Measurements from ENCODE around the gene NKTR. TPM values are rescaled to one million over a fixed set of nuclear protein-coding genes. Genes with fewer than 3 reads are reported as not detected.

The NKTR gene
- total and polyA plus RNA-seq, 2 experiments from 2014 or later = 26.0 to 32.6 TPM

- Histone ChIP-seq H3K4me2 (ENCODE audit: unreplicated experiment) (no peak overlapping the region), H3K27me3 (replicated peaks; ENCODE audit: insufficient read depth) (no peaks in the 10 kb centered on the region), H2AFZ (no peak overlapping the region), H3K36me3 (ENCODE audit: low read depth) (no peaks in the 10 kb centered on the region; the same call in 1 of the 2 replicates), H3K9ac (no peak overlapping the region), H3K9me3 (ENCODE audit: low read depth) (no peaks in the 10 kb centered on the region), H3K79me2 (ENCODE audit: insufficient read depth) (peaks cover 14% of the 10 kb centered on the region), H3F3A (ENCODE audit: insufficient read depth) (no peaks in the 10 kb centered on the region), H4K20me1 (ENCODE audit: insufficient read depth) (no peaks in the 10 kb centered on the region), H3K9me2 (ENCODE audit: insufficient read depth) (no peaks in the 10 kb centered on the region), H3K4me1 (ENCODE audit: insufficient read depth) (peaks cover 8% of the 10 kb centered on the region; the same call in 1 of the 2 replicates), H3K4me3 (no peak overlapping the region), H3K27ac (no peak overlapping the region)
- 97 to 99% methylated on average over 5 of the region's 5 CpGs for WGBS, 2 experiments (ENCODE audit: low coverage in 1 of 2, low lambda C conversion rate in 2 of 2, missing lambda C conversion rate in 2 of 2)
- no peak for DNase-seq
- no peak for TF ChIP-seq EZH2phosphoT487 (IDR thresholded peaks at IDR 0.05; ENCODE audit: insufficient read depth, low read depth)
- no peak for TF ChIP-seq EZH2 (IDR thresholded peaks at IDR 0.05; ENCODE audit: insufficient read depth, poor library complexity, severe bottlenecking)
- in situ Hi-C loops (cut with MboI) = no loop called here
Measured at GRCh38 chr3:42661593-42662022, 61.1 kb downstream of the NKTR start.

DNA sequence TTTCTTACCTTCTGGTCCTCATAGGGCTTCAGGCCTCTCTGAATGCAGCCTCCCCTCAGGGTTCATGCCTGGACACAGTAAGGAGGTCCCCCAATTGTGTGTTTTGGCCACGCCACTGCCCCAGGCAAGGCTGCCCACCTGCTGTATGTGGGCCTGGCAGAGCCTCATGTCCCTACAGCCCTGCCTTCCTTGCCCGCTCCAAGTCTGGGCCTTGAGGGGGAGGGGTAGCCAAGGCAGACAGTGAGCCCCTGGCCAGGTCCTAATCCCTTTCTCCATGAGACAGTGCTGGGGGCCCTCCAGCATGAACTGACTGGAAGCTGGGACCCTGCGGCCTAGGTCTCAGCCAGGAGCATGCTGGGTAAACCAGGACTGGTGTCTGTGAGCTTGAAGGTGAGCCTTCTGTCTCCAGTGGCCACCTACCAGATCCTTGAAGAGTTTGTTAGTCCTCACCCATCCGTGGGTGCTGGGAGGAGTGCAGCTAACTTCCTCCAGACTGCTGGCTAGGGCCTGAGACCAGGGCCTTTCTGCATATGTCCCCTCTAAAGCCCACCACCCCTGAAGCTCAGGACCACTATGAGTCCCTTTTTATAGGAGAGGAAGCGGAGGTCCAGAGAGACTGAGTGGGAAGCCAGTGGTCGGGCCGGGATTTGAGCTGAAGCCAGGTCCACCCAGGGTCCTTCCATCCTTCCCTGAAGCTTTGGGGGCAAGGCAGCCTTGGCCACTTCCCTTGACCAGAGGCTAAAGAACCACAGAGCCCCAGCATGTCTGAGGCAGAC lies 61.7 kb downstream of the NKTR start:
- DNase-seq = no peak
- Histone ChIP-seq H3K4me2 (ENCODE audit: unreplicated experiment) (no peak overlapping the region), H3F3A (ENCODE audit: insufficient read depth) (no peaks in the 10 kb centered on the region), H3K79me2 (ENCODE audit: insufficient read depth) (peaks cover 8% of the 10 kb centered on the region; the same call in 1 of the 2 replicates), H3K27ac (no peak overlapping the region), H2AFZ (no peak overlapping the region), H3K9ac (no peak overlapping the region), H4K20me1 (ENCODE audit: insufficient read depth) (no peaks in the 10 kb centered on the region), H3K36me3 (ENCODE audit: low read depth) (no peaks in the 10 kb centered on the region; the same call in 1 of the 2 replicates), H3K9me2 (ENCODE audit: insufficient read depth) (no peaks in the 10 kb centered on the region), H3K9me3 (ENCODE audit: low read depth) (no peaks in the 10 kb centered on the region), H3K4me1 (ENCODE audit: insufficient read depth) (peaks cover 8% of the 10 kb centered on the region; the same call in 1 of the 2 replicates), H3K4me3 (no peak overlapping the region), H3K27me3 (replicated peaks; ENCODE audit: insufficient read depth) (no peaks in the 10 kb centered on the region)
- TF ChIP-seq EZH2phosphoT487 (IDR thresholded peaks at IDR 0.05; ENCODE audit: insufficient read depth, low read depth) = no peak
- 70 to 76% methylated on average over 7 of the region's 7 CpGs for WGBS, 2 experiments (ENCODE audit: low coverage in 1 of 2, low lambda C conversion rate in 2 of 2, missing lambda C conversion rate in 2 of 2)
- in situ Hi-C loops (cut with MboI) = no loop called here

DNA sequence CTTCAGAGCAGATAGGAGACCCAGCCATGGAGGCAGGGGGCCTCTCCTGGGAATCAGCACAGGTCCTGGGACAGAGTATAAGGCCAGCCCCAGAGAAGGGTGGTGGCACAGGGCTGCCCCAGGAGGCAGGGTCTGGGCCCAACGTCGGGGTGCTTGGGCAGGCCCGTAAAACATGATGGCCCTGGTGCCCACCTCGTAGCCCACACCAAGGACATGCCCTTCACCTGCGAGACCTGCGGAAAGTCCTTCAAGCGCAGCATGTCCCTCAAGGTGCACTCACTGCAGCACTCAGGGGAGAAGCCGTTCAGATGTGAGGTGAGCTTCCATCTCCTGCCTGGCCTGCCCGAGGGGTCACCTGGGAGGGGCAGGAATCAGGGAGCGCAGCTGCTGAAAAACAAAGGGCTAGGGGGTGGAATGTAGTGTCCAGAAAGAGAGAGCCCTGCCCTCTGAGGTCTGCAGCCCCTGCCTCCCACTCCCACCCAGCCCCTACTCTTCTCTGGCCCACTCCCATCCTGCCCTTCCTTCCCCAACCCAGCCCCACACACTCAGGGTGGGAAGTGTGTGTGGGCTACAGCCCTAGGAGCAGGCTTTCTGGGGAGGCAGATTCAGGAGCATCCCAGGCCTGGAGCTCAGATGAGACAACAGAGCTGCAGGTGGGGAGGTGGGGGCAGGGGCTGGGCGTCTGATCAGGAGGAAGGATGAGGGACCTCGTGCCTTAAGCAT lies 62.5 kb downstream of the NKTR start:
- Histone ChIP-seq H3K4me1 (ENCODE audit: insufficient read depth) (peaks cover 8% of the 10 kb centered on the region; the same call in 1 of the 2 replicates), H3K79me2 (ENCODE audit: insufficient read depth) (0 out of 2 replicates have a peak, but pooled peaks cover under 1% of the 10 kb centered on the region), H3K4me3 (no peak overlapping the region), H2AFZ (no peak overlapping the region), H3F3A (ENCODE audit: insufficient read depth) (no peaks in the 10 kb centered on the region), H3K4me2 (ENCODE audit: unreplicated experiment) (no peak overlapping the region), H3K9me3 (ENCODE audit: low read depth) (no peaks in the 10 kb centered on the region), H3K27ac (no peak overlapping the region), H3K36me3 (ENCODE audit: low read depth) (no peaks in the 10 kb centered on the region; the same call in 1 of the 2 replicates), H4K20me1 (ENCODE audit: insufficient read depth) (no peaks in the 10 kb centered on the region), H3K27me3 (replicated peaks; ENCODE audit: insufficient read depth) (no peaks in the 10 kb centered on the region), H3K9ac (no peak overlapping the region), H3K9me2 (ENCODE audit: insufficient read depth) (no peaks in the 10 kb centered on the region)
- TF ChIP-seq EZH2phosphoT487 (IDR thresholded peaks at IDR 0.05; ENCODE audit: insufficient read depth, low read depth) = no peak
- no peak for TF ChIP-seq EZH2 (IDR thresholded peaks at IDR 0.05; ENCODE audit: insufficient read depth, poor library complexity, severe bottlenecking)
- 90 to 92% methylated on average over 11 to 12 of the region's 12 CpGs for WGBS, 2 experiments (ENCODE audit: low coverage in 1 of 2, low lambda C conversion rate in 2 of 2, missing lambda C conversion rate in 2 of 2)
- in situ Hi-C loops (cut with MboI) = no loop called here
- DNase-seq = no peak

- Histone ChIP-seq H3K4me2 (ENCODE audit: unreplicated experiment) (no peak overlapping the region), H3K79me2 (ENCODE audit: insufficient read depth) (no peaks in the 10 kb centered on the region), H2AFZ (no peak overlapping the region), H4K20me1 (ENCODE audit: insufficient read depth) (no peaks in the 10 kb centered on the region), H3K4me1 (ENCODE audit: insufficient read depth) (peaks cover 8% of the 10 kb centered on the region; the same call in 1 of the 2 replicates), H3K9ac (no peak overlapping the region), H3K36me3 (ENCODE audit: low read depth) (no peaks in the 10 kb centered on the region; the same call in 1 of the 2 replicates), H3K27ac (no peak overlapping the region), H3K27me3 (replicated peaks; ENCODE audit: insufficient read depth) (no peaks in the 10 kb centered on the region), H3K4me3 (no peak overlapping the region), H3K9me2 (ENCODE audit: insufficient read depth) (no peaks in the 10 kb centered on the region), H3K9me3 (ENCODE audit: low read depth) (no peaks in the 10 kb centered on the region), H3F3A (ENCODE audit: insufficient read depth) (no peaks in the 10 kb centered on the region; the same call in 1 of the 2 replicates)
- in situ Hi-C loops (cut with MboI) = no loop called here
- WGBS, 2 experiments (ENCODE audit: low coverage in 1 of 2, low lambda C conversion rate in 2 of 2, missing lambda C conversion rate in 2 of 2) = 89 to 90% methylated on average over 24 to 38 of the region's 38 CpGs
- no peak for TF ChIP-seq EZH2 (IDR thresholded peaks at IDR 0.05; ENCODE audit: insufficient read depth, poor library complexity, severe bottlenecking)
- no peak for TF ChIP-seq EZH2phosphoT487 (IDR thresholded peaks at IDR 0.05; ENCODE audit: insufficient read depth, low read depth)
- no peak for DNase-seq
Measured at GRCh38 chr3:42663581-42664437, 63.3 kb downstream of the NKTR start.

Measured in GM23248 (cell line).